HEK293 (cell line): ENCODE data around the gene CHN2.

Source experiments
- CTCF ChIP-seq: fragments of 450-650 bp; formaldehyde crosslinking; IDR thresholded peaks from 2 replicates; pipeline ENCODE4 v1.5.1; 2016; ENCODE audit warnings: missing biosample characterization, missing genetic modification characterization
- EGR2 ChIP-seq: fragments of 450-650 bp; formaldehyde crosslinking; IDR thresholded peaks from 2 replicates; pipeline ENCODE4 v1.5.1; 2016; ENCODE audit warnings: low read depth, missing biosample characterization, missing genetic modification characterization
- RBAK ChIP-seq: fragments of 450-650 bp; formaldehyde crosslinking; IDR thresholded peaks from 2 replicates; pipeline ENCODE4 v1.5.1; 2016; ENCODE audit warnings: missing biosample characterization, missing genetic modification characterization
- ZNF302 ChIP-seq: fragments of 450-650 bp; formaldehyde crosslinking; IDR thresholded peaks from 2 replicates; pipeline ENCODE4 v1.5.1; 2016; ENCODE audit warnings: missing biosample characterization, missing genetic modification characterization, low read depth
- ZNF394 ChIP-seq: fragments of 450-650 bp; formaldehyde crosslinking; IDR thresholded peaks from 2 replicates; pipeline ENCODE4 v1.5.1; 2016; ENCODE audit warnings: missing biosample characterization, missing genetic modification characterization, mild to moderate bottlenecking, moderate library complexity, borderline replicate concordance
- ZNF658 ChIP-seq: fragments of 450-650 bp; formaldehyde crosslinking; IDR thresholded peaks from 2 replicates; pipeline ENCODE4; 2016; ENCODE audit warnings: missing biosample characterization, missing genetic modification characterization
- ZNF670 ChIP-seq: fragments of 450-650 bp; formaldehyde crosslinking; IDR thresholded peaks from 2 replicates; pipeline ENCODE4 v1.5.1; 2016; ENCODE audit warnings: missing biosample characterization, missing genetic modification characterization, low read depth

GRCh38 chr7:29291723-29292618 is 97.4 kb downstream of the CHN2 start:
- no peak for TF ChIP-seq ZNF658
- no peak for TF ChIP-seq RBAK
- TF ChIP-seq CTCF = no peak
- TF ChIP-seq EGR2 (tag by site-specific recombination) = no peak
- TF ChIP-seq ZNF670 (tag by site-specific recombination) = no peak
- TF ChIP-seq ZNF394 (tag by site-specific recombination) = no peak
- TF ChIP-seq ZNF302 (tag by site-specific recombination) = no peak
